T1000 (cell line): ENCODE measurements around the gene TRAPPC2L.

Experiments used
- DNase-seq: peaks from one replicate; lab custom pipeline; 2025; ENCODE audit warnings: mixed read lengths; lab: John Stamatoyannopoulos, UW

Gene TRAPPC2L

GRCh38 chr16:88859381-88860091 is 2.6 kb downstream of the TRAPPC2L start:
- no peak for DNase-seq

- DNase-seq, result no peak
Measured at GRCh38 chr16:88861359-88861758, 4.4 kb downstream of the TRAPPC2L start.

GRCh38 chr16:88862968-88863367 is 6.0 kb downstream of the TRAPPC2L start:
- no peak for DNase-seq

GRCh38 chr16:88863426-88863825 is 6.5 kb downstream of the TRAPPC2L start:
- DNase-seq, result no peak

- no peak for DNase-seq
Measured at GRCh38 chr16:88864099-88864498, 7.2 kb downstream of the TRAPPC2L start.

- no peak for DNase-seq
Measured at GRCh38 chr16:88864521-88864920, 7.6 kb downstream of the TRAPPC2L start.

GRCh38 chr16:88865310-88865709 is 8.4 kb downstream of the TRAPPC2L start:
- DNase-seq, result no peak

- DNase-seq, result no peak
Measured at GRCh38 chr16:88865742-88866141, 8.8 kb downstream of the TRAPPC2L start.

GRCh38 chr16:88866151-88866920 is 9.4 kb downstream of the TRAPPC2L start, which contains the start of gene PABPN1L:
PABPN1L (minus strand) TSS chr16:88866660; CDS start chr16:88866606, 54 bp downstream.
- no peak for DNase-seq

- no peak for DNase-seq
Measured at GRCh38 chr16:88867581-88868246, 10.8 kb downstream of the TRAPPC2L start.

- no peak for DNase-seq
Measured at GRCh38 chr16:88868974-88869672, 12.2 kb downstream of the TRAPPC2L start.

GRCh38 chr16:88869673-88869980 is 12.7 kb downstream of the TRAPPC2L start:
- DNase-seq, result no peak

GRCh38 chr16:88870608-88871348 is 13.9 kb downstream of the TRAPPC2L start:
- DNase-seq, result no peak

GRCh38 chr16:88871349-88871702 is 14.4 kb downstream of the TRAPPC2L start:
- DNase-seq, result no peak

- DNase-seq, result no peak
Measured at GRCh38 chr16:88871730-88872416, 14.9 kb downstream of the TRAPPC2L start.

GRCh38 chr16:88872650-88873331 is 15.9 kb downstream of the TRAPPC2L start:
- DNase-seq, result no peak

GRCh38 chr16:88874938-88875599 is 18.1 kb downstream of the TRAPPC2L start:
- no peak for DNase-seq

- DNase-seq, result no peak
Measured at GRCh38 chr16:88875703-88876234, 18.8 kb downstream of the TRAPPC2L start.

GRCh38 chr16:88876942-88877526 is 20.1 kb downstream of the TRAPPC2L start:
- DNase-seq, result no peak
